HG03520 (cell line): ENCODE results near the gene CABLES2.
"Not testable (repeated sequence)": the region's sequence is repeated elsewhere in the genome, so short reads cannot be mapped to it uniquely, and the experiment has no call there.

ENCODE experiments used
- ATAC-seq: cut with Tn5 transposase; IDR thresholded peaks from one replicate; pipeline ENCODE4 v1.9.1; 2021; ENCODE audit warnings: mild to moderate bottlenecking, moderate library complexity; ENCODE audit not compliant: unreplicated experiment

CABLES2 gene

GRCh38 chr20:62437496-62437895 lies 30.4 kb upstream of the CABLES2 start:
- no peak for ATAC-seq

- ATAC-seq = no peak
Measured at GRCh38 chr20:62436692-62437091, 29.6 kb upstream of the CABLES2 start.

- no peak for ATAC-seq
Measured at GRCh38 chr20:62433658-62434497, 26.8 kb upstream of the CABLES2 start.

GRCh38 chr20:62430866-62431447 lies 23.9 kb upstream of the CABLES2 start:
- no peak for ATAC-seq

GRCh38 chr20:62430311-62430853 lies 23.3 kb upstream of the CABLES2 start:
- ATAC-seq = no peak

- ATAC-seq = no peak
Measured at GRCh38 chr20:62429455-62430310, 22.6 kb upstream of the CABLES2 start.

- no peak for ATAC-seq
Measured at GRCh38 chr20:62428396-62429295, 21.6 kb upstream of the CABLES2 start.

- ATAC-seq = no peak
Measured at GRCh38 chr20:62428002-62428372, 20.9 kb upstream of the CABLES2 start.

- no peak for ATAC-seq
Measured at GRCh38 chr20:62427172-62428001, 20.3 kb upstream of the CABLES2 start, which contains the start of gene RBBP8NL. Gene RBBP8NL (minus strand): TSS chr20:62427539. CDS start chr20:62419647, 7,892 bp downstream.

GRCh38 chr20:62426699-62427131 lies 19.6 kb upstream of the CABLES2 start:
- no peak for ATAC-seq

- not testable (repeated sequence) for ATAC-seq
Measured at GRCh38 chr20:62426059-62426348, 18.9 kb upstream of the CABLES2 start.

- no peak for ATAC-seq
Measured at GRCh38 chr20:62425281-62426058, 18.4 kb upstream of the CABLES2 start.

- ATAC-seq = no peak
Measured at GRCh38 chr20:62424249-62425107, 17.4 kb upstream of the CABLES2 start.

- ATAC-seq = no peak
Measured at GRCh38 chr20:62423326-62423706, 16.2 kb upstream of the CABLES2 start.

GRCh38 chr20:62422636-62423325 lies 15.7 kb upstream of the CABLES2 start:
- ATAC-seq = no peak

GRCh38 chr20:62421716-62421990 lies 14.6 kb upstream of the CABLES2 start:
- no peak for ATAC-seq
